HTERT RPE-1 (cell line): ENCODE data around the gene TUSC1.
"Not testable (repeated sequence)": the region's sequence is repeated elsewhere in the genome, so short reads cannot be mapped to it uniquely, and the experiment has no call there.

Experiments used
- in situ Hi-C: fragments of 300-500 bp; cut with MboI; formaldehyde crosslinking; loops from 4 replicates; pipeline ENCODE4 v1.14.3; 2020; ENCODE audit warnings: low sequenced_read_pairs

The TUSC1 gene

DNA sequence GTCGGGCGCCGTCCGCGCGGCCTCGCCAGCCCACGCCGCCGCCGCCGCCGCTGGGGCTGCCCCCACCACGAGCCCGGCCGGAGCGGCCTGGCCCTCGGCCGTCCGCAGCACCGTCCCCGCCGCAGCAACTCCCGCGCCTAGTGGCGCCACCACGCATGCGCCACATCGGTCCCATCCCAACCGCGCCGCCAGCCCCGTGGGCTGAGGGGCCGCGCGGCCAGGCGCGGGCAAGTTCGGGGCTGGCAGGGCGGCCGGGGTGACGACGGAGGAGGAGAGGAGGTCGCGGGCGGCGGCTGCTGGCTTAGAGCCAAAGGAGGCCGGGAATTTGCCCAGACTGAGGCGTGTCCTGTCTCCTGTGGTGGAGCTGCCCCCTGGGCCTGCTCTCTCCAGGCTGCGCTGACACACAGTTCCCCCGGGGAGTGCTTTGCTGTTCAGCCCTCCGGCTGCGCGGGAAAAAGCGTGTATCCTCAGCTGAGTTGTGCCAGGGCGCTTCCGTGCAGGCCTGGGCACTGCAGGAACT is at the start of gene TUSC1:
TSS of gene TUSC1 (minus strand) at position 298 of the 520 bp plus-strand sequence. CDS start at position 166, 132 bp downstream.
- in situ Hi-C loops: no loop called here

DNA sequence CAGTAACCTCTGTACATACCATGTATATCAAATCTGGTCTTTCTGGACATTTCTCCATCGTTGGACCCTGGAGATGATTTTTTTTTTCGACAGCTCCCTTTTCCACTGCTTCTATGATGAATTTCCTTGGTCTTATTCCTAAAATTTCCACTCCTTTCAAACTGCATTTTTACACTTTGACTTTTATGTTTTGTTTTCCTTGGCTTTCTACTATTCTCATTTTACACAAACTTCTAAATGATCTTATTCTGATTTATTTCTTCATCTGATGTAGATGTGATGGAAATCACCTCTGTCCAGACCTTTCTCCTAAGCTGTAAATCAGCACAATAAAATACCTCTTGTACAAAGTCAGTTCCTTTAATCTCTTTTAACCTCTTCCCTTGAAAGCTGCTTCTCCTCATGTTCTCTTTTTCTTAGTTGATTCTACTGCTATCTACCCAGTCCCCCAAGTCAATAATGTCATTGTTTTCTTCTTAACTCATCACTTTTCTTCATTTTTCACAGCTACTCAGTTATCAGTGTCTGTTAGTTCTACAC is 48.7 kb upstream of the TUSC1 start:
- in situ Hi-C loops: no loop called here

DNA sequence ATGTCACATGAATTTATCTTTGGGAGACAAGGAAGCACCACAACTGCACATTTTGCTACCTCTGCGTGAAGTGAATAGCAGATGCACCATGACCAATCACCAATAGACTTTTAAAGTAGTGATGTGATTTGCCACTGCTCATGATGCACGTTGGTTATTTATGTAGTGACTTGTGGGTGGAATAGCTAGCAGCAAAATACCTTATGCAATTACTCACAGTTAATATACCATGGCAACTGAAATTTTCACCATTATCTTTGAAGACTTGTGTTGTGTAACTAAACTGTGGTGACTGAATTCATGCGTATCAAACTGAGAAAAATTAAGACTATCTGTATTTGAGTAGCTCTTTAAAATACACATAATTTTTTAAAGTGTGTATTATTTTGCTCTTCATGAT is 46.2 kb upstream of the TUSC1 start:
- in situ Hi-C loops: no loop called here

DNA sequence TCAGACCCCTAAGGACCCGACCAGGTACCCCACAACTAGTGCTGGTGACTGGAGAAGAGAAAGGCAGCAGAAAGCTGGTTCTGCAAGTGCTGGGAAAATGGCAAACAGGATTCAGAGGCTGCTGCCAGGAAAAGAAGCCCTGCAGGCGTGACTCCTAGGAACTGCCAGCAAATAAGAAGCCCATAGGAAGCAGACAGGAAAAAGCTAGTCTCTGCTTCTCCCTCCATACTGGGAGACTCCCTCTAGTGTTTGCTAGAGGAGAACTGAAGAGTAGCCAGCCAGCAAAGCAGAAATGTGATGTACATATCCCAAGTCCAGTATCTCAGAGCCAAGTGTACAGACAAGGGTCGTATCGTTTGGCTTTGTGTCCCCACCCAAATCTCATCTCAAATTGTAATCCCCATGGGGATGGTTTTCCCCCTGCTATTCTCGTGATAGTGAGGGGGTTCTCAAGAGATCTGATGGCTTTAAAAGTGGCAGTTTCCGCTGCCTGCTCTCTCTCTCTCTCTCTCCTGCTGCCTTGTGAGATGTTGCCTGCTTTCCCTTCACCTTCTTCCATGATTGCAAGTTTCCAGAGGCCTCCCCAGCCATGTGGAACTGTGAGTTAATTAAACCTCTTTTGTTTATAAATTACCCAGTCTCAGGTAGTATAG is 38.1 kb upstream of the TUSC1 start:
- in situ Hi-C loops: no loop called here

DNA sequence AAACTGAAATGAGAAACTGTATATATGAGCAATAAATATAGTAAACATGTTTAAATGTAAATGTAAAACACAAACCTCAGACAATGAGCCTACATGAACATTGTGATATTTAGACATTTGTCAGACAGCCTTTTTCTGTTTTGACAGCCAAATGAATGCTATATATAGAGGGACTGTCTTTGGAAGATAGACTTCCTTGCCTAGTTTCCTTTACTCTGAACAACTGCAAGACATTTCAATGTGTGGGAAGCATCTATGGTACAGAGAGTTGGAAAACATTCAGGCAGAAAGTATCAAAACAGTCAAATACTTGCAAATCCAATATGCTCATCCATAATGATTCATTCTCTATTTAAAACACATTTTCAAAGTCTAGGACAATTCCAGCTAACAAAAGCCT is 31.7 kb upstream of the TUSC1 start:
- in situ Hi-C loops: no loop called here

DNA sequence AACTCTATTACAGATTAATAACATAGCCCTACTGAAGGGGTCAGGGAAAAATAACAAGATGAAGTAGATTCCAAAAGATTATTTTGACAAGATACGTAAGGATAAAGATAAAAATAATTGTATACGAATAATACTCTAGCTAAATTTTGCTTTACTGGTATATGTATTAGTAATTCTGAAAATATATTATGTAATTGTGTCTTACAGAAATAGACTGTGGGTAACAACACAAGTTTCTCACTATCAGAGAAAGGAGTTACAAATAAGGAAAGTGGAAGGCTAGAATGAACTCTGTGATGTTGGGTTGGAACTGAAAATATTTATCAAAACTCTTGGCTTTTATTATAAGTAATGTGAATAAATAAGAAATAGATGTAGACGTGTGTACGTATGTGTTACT is 26.6 kb upstream of the TUSC1 start:
- in situ Hi-C loops: no loop called here

DNA sequence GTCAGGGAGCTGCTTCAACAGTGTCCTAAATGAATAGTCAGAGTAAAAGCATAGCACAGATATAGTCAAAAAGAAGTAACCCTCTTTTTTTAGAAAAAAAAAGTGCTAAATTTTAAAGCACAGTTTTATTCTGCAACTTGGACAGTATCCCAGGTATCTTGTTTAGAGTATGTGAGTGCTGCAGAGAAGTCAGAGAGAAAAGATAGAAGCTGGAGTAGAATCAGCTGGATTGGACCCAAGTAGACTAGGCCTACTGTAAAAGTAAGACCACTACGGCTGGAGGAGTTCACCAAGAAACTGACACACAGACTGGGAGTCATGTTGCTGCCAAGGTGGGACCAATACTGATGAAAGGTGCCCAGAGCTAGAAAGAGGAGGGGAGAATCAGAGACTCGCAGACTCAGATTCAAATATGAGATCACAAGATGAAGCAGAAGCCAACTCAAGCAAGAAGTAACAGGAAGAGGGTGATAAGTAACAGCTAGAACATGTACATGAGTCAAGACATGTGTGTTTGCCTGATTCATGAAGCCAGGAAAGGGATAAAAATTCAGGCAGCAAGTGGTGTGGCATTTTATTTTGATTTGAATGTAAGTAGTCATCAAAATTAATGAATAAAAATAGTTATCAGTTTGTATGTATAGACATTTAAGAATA is 25.6 kb upstream of the TUSC1 start:
- in situ Hi-C loops: no loop called here

DNA sequence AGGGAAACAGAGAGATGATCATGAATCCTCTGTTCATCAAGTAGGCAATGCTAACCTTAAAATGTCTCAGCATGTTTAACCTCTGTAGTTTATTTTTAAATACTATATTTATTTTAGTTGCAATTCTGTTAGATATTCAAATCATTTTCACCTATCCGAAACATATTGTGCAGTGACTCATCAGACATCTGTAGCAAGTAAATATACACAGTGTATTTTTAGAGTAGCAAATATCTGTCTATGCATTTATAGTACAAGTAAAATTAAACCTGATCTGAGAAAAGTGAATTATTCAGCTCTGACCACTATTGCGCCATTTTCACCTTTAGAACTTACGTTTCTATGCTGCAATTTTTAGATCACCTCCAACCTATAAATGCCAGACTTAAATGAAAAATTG is 24.3 kb upstream of the TUSC1 start:
- in situ Hi-C loops: no loop called here

DNA sequence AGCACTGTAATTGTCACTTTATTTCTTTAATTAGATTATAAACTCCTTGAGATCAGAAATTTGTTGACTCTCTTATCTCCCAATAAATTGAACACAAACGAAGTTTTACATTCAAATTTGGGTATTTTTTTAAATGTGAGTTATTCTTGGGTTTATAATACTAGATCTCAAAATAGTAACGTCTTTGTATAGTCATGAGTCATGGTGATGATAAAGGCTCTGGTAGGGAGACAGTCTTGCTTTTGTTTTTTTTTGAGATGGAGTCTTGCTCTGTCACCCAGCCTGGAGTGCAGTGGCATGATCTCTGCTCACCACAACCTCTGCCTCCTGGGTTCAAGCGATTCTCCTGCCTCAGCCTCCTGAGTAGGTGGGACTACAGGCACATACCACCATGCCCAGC is 22.7 kb upstream of the TUSC1 start:
- in situ Hi-C loops: not testable (repeated sequence)

DNA sequence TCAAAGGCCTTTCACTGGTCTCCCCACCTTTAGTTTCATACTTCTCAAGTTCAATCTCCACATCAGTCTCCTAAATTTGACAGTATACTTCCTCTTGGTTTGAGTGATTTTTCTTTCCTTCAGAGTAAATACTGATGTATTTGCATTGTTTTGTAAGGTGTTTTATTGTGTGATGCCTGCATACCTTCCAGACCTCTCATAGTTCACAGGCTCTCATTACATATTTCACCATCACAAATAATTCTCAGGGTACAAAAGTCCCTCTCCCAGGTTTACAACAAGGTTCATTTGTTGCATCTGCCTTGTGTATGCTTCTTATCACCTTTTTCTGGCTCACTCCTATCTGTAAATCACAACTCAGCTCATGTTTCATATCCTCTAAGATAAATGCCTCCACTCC is 22.2 kb upstream of the TUSC1 start:
- in situ Hi-C loops: no loop called here

DNA sequence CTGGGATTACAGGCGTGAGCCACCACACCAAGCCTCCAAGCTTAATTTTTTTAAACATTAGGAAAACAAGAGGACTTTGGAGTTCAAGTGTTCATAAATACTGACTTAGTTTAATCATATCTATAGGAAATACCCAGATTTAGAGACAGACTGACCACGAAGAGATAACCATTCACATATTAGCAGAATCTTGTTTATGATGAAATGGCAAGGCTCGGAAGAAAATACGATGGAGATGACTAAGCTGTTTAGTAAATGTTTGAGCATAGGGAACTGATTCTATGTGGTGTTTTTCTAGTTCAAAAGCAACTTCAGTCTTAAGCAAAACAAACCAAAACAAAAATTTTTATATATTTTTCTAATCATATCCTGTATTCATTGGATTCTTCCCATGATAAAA is 13.5 kb upstream of the TUSC1 start:
- in situ Hi-C loops: no loop called here

DNA sequence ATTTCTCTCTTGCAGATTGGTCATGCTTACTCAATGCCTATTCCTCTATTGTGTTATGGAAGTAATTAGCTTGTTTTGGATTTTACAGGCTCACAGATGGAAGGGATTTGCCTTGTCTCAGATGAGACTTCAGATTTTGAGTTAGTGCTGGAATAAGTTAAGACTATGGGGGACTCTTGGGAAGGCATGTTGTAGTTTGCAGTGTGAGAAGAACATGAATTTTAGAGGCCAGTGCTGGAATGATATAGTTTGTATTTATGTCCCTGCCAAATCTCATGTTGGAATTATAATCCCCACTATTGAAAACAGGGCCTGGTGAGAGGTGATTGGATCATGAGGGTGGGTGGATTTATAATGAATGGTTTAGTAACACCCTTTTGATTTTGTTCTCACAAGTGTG is 6.1 kb upstream of the TUSC1 start:
- in situ Hi-C loops: no loop called here

DNA sequence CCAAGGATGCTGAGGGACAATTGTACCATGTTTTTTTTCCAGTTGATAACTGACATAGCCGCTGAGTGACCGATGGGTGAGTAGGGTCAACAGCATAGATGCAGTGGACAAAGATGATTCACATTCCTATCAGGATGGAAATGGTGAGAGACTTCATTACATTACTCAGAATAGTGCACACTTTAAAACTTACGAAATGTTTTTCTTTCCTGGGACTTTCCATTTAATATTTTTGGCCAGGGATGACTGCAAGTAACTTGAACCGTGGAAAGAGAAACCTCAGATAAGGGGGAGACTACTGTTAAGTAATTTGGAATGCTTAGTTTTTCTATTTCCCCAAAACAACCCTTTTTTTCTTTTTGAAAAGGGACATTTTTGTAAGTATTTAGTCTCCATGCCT is 3.0 kb upstream of the TUSC1 start:
- in situ Hi-C loops: no loop called here

DNA sequence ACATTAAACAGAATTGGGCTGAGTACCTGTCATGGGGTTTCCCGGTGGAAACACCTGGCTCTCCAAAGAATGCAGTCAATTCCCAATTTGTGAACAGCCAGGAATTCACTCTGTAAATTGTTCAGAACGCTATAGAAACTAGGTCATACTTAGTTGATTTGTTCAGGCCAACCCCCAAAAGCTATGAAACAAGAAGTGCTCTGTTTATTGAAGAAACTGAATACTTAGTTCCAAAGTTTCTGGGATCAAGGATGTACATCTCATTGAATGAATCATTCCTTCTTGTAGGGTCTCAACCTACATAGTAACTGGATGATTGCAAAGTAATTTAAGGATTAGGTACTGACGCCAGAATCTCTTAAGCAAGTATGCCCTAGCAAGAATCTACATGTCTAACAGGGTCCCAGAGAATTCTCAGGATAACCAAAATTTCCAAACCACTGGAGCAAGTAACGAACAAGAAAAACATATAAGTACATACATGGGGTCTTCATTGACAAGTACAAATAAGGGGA is 659 bp upstream of the TUSC1 start:
- in situ Hi-C loops: no loop called here

DNA sequence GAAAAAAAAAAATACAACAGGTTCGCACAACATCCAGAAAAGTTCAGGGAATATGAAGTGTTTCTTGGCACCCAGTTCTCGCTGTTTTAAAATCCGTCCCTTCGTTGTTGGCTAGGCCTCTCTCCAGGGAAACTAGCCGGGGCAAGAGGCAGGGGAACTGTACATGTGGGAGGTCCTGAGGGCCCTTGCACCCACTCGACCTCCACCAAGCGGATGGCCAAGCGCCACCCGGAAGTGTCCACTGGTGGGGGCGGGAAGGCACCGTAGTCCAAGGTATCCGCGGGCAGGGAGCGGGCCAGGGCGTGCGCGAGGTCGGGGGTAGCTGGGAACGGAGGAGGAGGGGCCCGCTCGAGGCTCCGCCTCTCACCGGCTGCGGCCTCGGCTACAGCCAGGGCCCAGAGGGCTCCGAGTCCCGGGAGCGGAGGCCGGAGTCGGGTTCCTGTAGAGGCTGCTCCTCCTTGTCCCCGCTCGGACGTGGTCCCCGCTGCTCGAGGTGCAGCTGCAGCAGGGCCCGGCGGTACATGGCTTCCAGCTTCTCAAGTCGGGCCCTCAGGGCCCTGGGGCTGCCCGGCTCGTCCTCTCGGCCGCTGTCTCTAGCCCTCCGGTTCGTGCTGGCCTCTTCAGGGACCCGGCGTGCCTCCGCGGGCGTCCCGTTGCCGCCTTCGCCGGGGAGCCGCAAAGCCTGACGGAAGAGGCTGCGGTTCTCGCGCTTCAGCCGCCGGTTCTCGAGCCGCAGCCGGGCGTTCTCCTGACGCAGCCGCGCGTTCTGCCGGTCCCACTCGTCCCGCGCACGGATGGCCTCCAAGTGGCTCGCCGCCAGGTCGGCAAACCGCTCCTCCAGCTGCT is 720 bp downstream of the TUSC1 start:
- in situ Hi-C loops: no loop called here

DNA sequence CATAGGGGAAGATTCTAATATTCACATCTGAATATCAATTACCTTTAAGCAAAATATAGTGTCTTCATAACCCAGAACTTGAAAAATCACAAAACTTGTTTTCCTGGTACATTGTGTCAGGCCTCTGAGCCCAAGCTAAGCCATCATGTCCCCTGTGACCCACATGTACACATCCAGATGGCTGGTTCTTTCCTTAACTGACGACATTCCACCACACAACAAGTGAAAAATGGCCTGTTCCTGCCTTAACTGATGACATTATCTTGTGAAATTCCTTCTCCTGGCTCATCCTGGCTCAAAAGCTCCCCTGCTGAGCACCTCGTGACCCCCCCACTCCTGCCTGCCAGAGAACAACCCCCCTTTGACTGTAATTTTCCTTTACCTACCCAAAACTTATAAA is 2.4 kb downstream of the TUSC1 start:
- in situ Hi-C loops: not testable (repeated sequence)

DNA sequence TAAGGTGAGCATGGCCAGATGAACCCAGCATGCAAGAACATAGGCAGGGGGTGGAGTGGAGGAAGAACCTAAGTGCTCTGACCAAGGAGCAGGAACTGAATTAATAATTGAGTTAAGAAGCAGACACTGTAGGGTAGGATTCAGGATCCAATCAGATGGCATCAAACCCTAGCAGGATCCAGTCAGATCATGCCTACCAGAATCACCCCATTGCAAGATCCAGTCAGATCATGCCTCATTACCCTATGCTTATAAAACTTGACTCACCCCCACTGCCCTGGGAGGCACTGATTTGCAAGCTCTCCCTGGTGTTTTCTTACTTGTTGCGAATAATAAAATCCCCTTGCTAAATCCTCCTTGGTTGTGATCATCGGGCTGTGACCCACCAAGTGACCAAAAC is 19.7 kb downstream of the TUSC1 start:
- in situ Hi-C loops: no loop called here

DNA sequence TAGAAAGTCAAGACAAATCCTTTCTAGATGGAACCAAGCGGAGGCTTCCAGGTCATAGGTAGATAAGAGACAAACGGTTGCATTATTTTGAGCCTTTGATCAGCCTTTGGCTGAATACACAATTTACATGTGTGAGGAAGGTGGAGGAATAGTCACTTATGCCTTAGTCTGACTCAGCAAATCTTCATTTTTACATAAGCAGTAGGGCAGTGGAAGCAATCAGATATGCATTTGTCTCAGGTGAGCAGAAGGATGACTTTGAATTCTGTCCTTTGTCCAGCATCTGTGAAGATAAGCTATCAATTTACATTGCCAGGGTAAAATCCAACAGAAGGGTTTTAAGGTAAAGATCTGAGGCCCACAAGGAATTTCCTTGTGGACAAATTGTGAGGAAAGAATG is 23.8 kb downstream of the TUSC1 start:
- in situ Hi-C loops: no loop called here

DNA sequence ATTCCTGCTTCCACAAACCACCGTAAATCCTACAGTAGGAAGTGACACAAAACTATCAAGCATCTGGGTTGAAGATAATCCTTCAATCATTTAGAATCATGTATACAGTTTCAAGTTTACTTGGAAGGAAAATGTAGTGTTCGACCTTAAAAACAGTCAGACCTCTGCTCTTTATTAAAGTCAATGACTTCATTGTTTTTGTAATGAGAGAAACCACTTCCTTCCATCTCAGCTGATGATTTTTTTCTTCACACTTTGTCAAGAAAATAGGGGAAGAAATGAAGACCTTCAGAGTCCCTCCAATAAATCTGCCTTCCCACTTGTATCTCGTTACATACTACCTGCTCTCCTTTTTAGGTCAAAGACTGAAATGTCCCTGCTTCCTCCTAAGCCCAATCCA is 30.1 kb downstream of the TUSC1 start:
- in situ Hi-C loops: no loop called here

DNA sequence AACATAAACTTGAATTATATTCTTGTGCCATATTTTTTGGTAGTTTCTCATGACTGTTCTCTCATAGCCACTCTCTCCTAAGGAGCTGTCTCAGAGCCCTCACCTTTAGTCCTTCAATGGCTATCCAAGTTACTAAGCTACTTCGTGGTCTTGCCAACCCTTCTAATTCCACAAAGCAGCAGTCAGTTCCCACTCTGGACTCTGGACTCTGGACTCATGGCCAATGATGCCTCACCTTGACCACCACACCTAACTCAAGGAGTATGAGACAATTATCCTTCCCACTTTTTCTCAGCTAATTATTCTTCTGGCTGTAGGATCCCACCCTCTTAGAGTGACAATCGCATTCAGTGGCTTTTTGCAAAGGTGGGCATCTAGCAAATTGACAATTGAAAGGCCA is 42.2 kb downstream of the TUSC1 start:
- in situ Hi-C loops: no loop called here

DNA sequence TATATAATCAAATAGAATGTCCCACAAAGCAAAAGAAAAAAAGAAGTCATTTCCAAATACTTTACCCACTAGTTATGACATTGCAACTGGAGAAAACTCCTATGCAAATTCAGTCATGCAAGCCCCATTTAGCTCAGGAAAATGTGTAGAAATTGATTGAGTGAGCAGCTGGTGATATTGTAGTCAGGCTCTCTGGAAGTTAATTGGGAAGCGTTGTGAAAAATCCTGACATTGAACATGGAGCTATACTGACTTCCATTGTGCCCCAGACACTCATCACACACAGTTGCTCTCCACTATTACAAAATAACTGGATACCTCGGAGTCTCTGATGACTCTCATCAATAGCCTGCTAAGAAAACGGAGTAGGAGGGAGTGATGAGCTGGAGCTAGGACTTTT is 49.0 kb downstream of the TUSC1 start:
- in situ Hi-C loops: no loop called here
